Activated T-cell treated with anti-CD3 and anti-CD28 coated beads, Interleukin-2, amount 50 U/mL, for 4 hours (primary cell): Measurements from ENCODE around the gene ABCA7. TPM values are rescaled to one million over a fixed set of nuclear protein-coding genes. Genes with fewer than 3 reads are reported as not detected.
"Not testable (repeated sequence)": the region's sequence is repeated elsewhere in the genome, so short reads cannot be mapped to it uniquely, and the experiment has no call there.

Experiments used
- ATAC-seq, 2 donors: fragments of 200-7000 bp; cut with Tn5 transposase; one replicate each; pipeline ENCODE4 v1.10.0; 2021
- DNase-seq: peaks from one replicate; pipeline ENCODE4 v3.0.0-alpha.2; 2020
- H3K27me3 Mint-ChIP-seq: one replicate; pipeline ENCODE4 v1.8.0; 2021; ENCODE audit warnings: low read depth, mixed read lengths
- H3K36me3 Mint-ChIP-seq: one replicate; pipeline ENCODE4 v1.8.0; 2022; ENCODE audit warnings: mixed read lengths; ENCODE audit not compliant: insufficient read depth
- H3K4me1 Mint-ChIP-seq: one replicate; pipeline ENCODE4 v1.8.0; 2021; ENCODE audit warnings: low read depth, mixed read lengths
- H3K4me3 Mint-ChIP-seq: one replicate; pipeline ENCODE4 v1.8.0; 2021; ENCODE audit warnings: mild to moderate bottlenecking, moderate library complexity, mixed read lengths
- H3K9me3 Mint-ChIP-seq: one replicate; pipeline ENCODE4 v1.8.0; 2021; ENCODE audit warnings: mixed read lengths
- total RNA-seq, 3 donors: library from RNA; stranded (reverse); gene quantifications; one replicate each; pipeline ENCODE4 v1.2.1, GENCODE V29; 2021

The ABCA7 gene
- total RNA-seq, 3 donors from 2014 or later = 7.1 to 8.7 (median 8.6) TPM

- DNase-seq = no peak
- Mint-ChIP-seq H3K9me3 (no peaks in the 10 kb centered on the region), H3K36me3 (peaks cover 2% of the 10 kb centered on the region), H3K4me1 (peaks cover 37% of the 10 kb centered on the region), H3K27me3 (no peaks in the 10 kb centered on the region), H3K4me3 (peak overlapping the region; percentile 92)
- ATAC-seq = no peak
These were observed 22.0 kb upstream of the ABCA7 start for GRCh38 chr19:1017906-1018305.

DNA sequence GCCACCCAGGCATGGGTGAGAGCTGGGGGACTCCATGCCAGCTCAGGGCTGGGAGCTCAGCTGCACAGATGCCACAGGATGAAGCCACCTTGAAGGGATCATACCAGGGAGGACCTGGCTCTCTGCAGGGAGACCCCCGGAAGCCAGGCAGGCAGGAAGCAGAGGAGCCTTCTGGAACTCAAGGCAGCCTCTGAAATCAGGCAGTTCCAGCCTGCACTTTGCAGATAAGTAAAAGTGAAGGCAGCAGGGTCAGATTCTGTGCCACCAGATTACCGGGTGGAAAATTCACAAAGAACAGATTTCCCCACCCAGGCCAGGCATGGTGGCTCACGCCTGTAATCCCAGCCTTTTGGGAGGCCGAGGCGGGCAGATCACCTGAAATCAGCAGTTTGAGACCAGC is 21.5 kb upstream of the ABCA7 start:
- DNase-seq = no peak
- Mint-ChIP-seq H3K9me3 (no peaks in the 10 kb centered on the region), H3K36me3 (peaks cover 2% of the 10 kb centered on the region), H3K27me3 (no peaks in the 10 kb centered on the region), H3K4me1 (peaks cover 37% of the 10 kb centered on the region), H3K4me3 (peak overlapping the region; percentile 92)
- no peak for ATAC-seq

- Mint-ChIP-seq H3K4me3 (peak overlapping the region; percentile 92), H3K27me3 (no peaks in the 10 kb centered on the region), H3K36me3 (peaks cover 2% of the 10 kb centered on the region), H3K9me3 (no peaks in the 10 kb centered on the region), H3K4me1 (peaks cover 37% of the 10 kb centered on the region)
- ATAC-seq (no peak), DNase-seq (no peak)
These were observed 20.8 kb upstream of the ABCA7 start for GRCh38 chr19:1018932-1019615.

DNA sequence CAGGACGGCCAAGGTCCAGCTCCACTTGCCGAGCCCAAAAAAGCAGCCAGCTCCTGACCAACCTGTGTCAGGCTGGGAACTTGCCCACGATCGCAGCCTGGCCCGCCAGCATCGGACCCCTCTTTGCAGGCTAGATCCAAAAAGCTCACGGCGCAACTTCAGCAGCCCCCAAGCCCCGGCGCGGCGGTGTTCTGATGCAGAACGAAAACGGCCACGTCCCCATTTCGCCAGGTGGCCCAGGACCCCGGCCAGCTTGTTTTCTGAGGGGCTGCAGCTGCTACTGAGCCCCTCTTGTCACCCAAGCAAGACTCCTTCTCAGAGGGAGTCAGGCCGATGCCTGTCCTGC is 20.3 kb upstream of the ABCA7 start:
- peaks cover 2% of the 10 kb centered on the region for H3K36me3 Mint-ChIP-seq
- ATAC-seq (no peak), DNase-seq (no peak)
- H3K4me3 Mint-ChIP-seq = peak overlapping the region; percentile 92
- peaks cover 37% of the 10 kb centered on the region for H3K4me1 Mint-ChIP-seq
- no peaks in the 10 kb centered on the region for H3K9me3 Mint-ChIP-seq
- H3K27me3 Mint-ChIP-seq = no peaks in the 10 kb centered on the region

DNA sequence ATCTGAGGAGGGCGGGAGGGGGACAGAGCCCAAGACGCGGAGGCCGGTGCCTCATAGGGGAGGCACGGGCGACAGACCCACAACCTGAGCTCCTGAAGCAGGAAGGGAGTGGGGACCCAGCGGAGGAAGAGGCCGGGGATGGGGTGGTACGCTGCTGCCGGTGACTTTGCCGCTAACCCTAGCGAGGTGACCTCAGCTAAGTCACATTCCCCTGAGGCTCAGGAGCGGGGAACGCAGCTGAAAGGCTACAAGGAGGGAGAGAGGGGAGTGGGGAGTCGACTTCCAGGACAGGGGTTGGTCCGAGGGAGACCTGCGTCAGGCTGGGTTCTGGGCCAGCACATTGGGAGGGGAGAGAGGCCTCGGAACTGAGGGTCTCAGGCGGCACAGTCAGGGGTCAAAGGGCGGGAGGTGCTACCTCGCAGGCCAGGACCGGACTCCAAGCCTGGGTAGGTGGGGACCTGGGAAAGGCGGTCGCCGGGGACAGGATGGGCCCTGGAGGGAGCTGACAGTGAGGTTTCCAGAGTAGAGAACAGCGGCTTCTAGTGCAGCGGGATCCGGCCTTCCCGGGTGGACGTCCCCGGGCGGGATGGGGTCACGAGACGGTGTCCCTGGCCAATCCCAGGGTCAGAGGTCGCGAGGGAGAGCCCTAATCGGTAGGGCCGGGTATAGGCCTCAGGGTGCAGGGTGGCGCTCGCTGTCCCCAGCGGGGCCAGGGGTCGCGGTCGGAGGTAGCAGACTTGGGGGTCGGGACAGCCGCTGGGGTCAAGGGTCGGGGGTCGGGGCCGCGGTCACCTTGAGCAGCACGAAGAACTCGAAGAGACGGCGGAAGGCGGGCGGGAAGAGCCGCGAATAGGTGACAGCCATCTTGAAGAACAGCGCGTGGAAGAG is 19.7 kb upstream of the ABCA7 start:
- H3K27me3 Mint-ChIP-seq = no peaks in the 10 kb centered on the region
- peaks cover 37% of the 10 kb centered on the region for H3K4me1 Mint-ChIP-seq
- peaks cover 2% of the 10 kb centered on the region for H3K36me3 Mint-ChIP-seq
- no peaks in the 10 kb centered on the region for H3K9me3 Mint-ChIP-seq
- ATAC-seq (peak in 1 of 2 donors; percentile 1), DNase-seq (no peak)
- H3K4me3 Mint-ChIP-seq = peak overlapping the region; percentile 92

DNA sequence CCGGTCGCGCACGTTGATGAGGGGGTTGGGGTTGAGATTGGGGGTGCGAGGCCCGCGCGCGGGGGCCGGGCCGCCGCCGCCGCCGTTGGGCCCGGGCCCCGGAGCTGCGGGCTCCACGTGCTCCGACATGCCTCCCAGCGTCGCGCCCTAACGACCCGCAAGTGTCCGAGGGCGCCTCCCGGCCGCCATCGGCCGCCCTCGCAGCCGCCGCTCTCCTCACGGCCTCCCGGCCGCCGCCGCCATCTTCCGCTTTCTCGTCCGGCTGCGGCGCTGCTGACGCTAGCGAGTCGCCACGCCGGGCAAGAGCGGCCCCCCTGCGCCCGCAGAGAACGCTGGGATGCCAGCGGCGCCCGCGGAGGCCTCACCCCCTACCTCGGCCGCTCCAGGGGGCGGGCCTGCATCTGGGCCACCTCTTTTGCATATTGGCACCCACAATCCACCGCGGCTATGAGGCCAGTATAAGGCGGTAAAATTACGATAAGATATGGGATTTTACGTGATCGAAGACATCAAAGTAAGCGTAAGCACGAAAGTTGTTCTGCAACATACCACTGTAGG is 19.0 kb upstream of the ABCA7 start, which contains the start of gene TMEM259:
Gene TMEM259, minus strand, starts transcription at position 256 of the 558 bp plus-strand sequence. Its CDS starts 127 bp downstream, at position 129.
- Mint-ChIP-seq H3K4me1 (peaks cover 36% of the 10 kb centered on the region), H3K27me3 (no peaks in the 10 kb centered on the region)
- ATAC-seq = peak; percentile 92

DNA sequence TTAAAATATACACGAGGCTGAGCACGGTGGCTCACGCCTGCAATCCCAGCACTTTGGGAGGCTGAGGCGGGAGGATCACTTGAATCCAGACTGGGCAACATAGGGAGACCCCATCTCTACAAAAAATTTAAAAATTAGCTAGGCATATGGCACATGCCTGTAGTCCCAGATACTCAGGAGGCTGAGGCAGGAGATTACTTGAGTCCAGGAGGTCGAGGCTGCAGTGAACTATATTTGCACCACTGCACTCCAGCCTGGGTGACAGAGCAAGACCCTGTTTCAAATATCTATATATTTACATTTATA is 16.1 kb upstream of the ABCA7 start:
- not testable (repeated sequence) for H3K9me3 Mint-ChIP-seq, ATAC-seq, H3K36me3 Mint-ChIP-seq, DNase-seq, H3K4me3 Mint-ChIP-seq, H3K27me3 Mint-ChIP-seq
- H3K4me1 Mint-ChIP-seq = peaks cover 24% of the 10 kb centered on the region

More for the DNA sequence above, 19.0 kb upstream of the ABCA7 start, which contains the start of gene TMEM259:
- Mint-ChIP-seq H3K36me3 (peaks cover 2% of the 10 kb centered on the region), H3K4me3 (peak within 1 kb of the TSS; percentile 92), H3K9me3 (no peaks in the 10 kb centered on the region)
- peak; percentile 98 for DNase-seq

GRCh38 chr19:1025080-1025479 is 14.8 kb upstream of the ABCA7 start:
- not testable (repeated sequence) for DNase-seq, ATAC-seq, H3K36me3 Mint-ChIP-seq, H3K9me3 Mint-ChIP-seq, H3K4me3 Mint-ChIP-seq, H3K27me3 Mint-ChIP-seq
- H3K4me1 Mint-ChIP-seq = peaks cover 25% of the 10 kb centered on the region

- peak within 1 kb of the TSS; percentile 91 for H3K4me3 Mint-ChIP-seq
- ATAC-seq (peak; percentile 68 to 69), DNase-seq (peak; percentile 44)
- H3K9me3 Mint-ChIP-seq = no peaks in the 10 kb centered on the region
- H3K36me3 Mint-ChIP-seq = no peaks in the 10 kb centered on the region
- no peaks in the 10 kb centered on the region for H3K27me3 Mint-ChIP-seq
- peaks cover 33% of the 10 kb centered on the region for H3K4me1 Mint-ChIP-seq
These were observed 13.7 kb upstream of the ABCA7 start, which contains the start of gene CNN2 for GRCh38 chr19:1025960-1026782. Gene CNN2, plus strand, starts transcription at chr19:1026608. Its CDS starts 54 bp downstream, at chr19:1026662.

GRCh38 chr19:1026783-1027649 is 12.9 kb upstream of the ABCA7 start:
- ATAC-seq (peak; percentile 12 to 16), DNase-seq (no peak)
- no peaks in the 10 kb centered on the region for H3K27me3 Mint-ChIP-seq
- no peaks in the 10 kb centered on the region for H3K36me3 Mint-ChIP-seq
- peak overlapping the region; percentile 91 for H3K4me3 Mint-ChIP-seq
- H3K9me3 Mint-ChIP-seq = no peaks in the 10 kb centered on the region
- peaks cover 30% of the 10 kb centered on the region for H3K4me1 Mint-ChIP-seq

DNA sequence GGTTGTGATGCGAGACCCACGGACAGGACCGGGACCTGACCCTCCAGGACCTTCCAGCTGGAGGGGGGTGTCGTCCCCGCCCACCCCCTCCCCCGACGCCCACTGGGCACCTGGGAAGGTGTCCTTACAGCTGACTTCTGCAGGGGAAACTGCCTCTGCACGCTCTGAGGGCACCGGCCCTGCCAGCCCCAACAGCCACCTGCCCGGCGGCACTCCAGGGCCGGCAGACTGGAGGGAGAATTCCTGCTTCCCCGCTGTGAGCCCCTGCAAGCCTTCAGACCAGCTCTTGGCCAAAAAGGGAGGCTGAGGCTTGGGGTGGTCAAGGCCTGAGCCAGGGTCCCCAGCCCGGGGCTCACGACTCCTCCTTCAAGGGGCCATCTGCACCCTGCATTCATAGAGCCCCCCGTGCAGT is 12.3 kb upstream of the ABCA7 start:
- Mint-ChIP-seq H3K4me1 (peaks cover 30% of the 10 kb centered on the region), H3K27me3 (no peaks in the 10 kb centered on the region), H3K9me3 (no peaks in the 10 kb centered on the region), H3K4me3 (peak overlapping the region; percentile 91), H3K36me3 (no peaks in the 10 kb centered on the region)
- DNase-seq = no peak
- peak in 1 of 2 donors; percentile 5 for ATAC-seq

DNA sequence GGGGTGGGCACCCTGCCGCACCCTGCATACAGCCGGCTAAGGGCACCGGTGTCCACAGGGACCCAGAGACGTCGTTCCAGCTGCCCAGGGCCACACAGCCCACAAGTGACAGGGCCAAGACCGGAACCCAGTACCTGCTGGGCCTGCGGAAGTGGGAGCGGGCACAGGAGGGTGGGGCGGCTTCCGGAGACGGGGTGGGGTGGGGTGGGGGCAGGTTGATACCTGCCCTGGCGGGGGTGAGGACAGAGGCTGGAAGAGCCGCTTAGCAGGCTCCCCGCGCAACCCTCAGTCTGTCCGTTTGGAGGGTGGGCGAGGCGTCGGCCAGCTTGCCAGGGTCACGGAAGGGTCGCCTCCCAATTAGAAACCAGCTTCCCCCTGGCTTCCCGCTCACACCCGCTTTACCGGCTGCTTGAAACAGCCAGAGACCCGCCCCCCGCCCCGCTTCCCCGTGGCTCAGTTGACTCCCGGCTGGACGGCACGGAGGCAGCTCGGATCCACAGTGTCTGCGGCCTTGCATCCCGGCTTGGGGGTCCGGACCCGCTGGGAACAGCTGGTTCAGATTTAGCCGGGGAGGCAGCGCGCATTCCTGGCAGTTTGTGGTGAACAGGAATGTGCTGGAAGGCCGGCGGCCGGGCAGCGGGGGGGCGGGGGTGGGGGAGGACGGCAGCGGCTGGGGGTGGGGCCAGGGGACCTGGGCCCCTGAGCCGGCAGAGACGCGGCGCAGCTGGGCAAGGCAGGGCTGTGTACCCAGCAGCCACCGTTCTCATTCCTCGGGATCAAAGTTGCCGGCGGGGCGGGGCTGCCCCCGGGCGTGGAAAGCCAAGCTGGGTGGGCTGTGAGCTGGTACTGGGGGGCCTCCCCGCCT is 11.6 kb upstream of the ABCA7 start:
- no peaks in the 10 kb centered on the region for H3K27me3 Mint-ChIP-seq
- DNase-seq (peak; percentile 43), ATAC-seq (peak; percentile 44 to 46)
- no peaks in the 10 kb centered on the region for H3K9me3 Mint-ChIP-seq
- H3K36me3 Mint-ChIP-seq = peaks cover under 1% of the 10 kb centered on the region
- peak overlapping the region; percentile 91 for H3K4me3 Mint-ChIP-seq
- H3K4me1 Mint-ChIP-seq = peaks cover 30% of the 10 kb centered on the region
